HepG2 (cell line): ENCODE measurements around the gene MYOM1.

Source experiments
- AGO1 ChIP-seq: fragments of 200-400 bp; formaldehyde crosslinking; IDR thresholded peaks from 2 replicates; pipeline ENCODE4 v1.6.1; 2017; ENCODE audit warnings: mild to moderate bottlenecking, low read depth, low read length, moderate library complexity; ENCODE audit not compliant: poor library complexity, severe bottlenecking
- THAP7 ChIP-seq: sonication (generic); formaldehyde crosslinking; IDR thresholded peaks from 2 replicates; pipeline ENCODE4 v1.8.1; 2023; ENCODE audit warnings: mild to moderate bottlenecking, missing genetic modification reagents
- ZNF331 ChIP-seq: sonication (generic); formaldehyde crosslinking; IDR thresholded peaks from 2 replicates; pipeline ENCODE4 v1.4.0; 2020; ENCODE audit warnings: missing genetic modification reagents

GRCh38 chr18:3250237-3251107 is 30.7 kb upstream of the MYOM1 start:
- TF ChIP-seq ZNF331 (CRISPR knock-in tag) (no peak), THAP7 (no peak), AGO1 (no peak)
